ENCODE data around the gene TXNDC11. TPM values are rescaled to one million over a fixed set of nuclear protein-coding genes. Genes with fewer than 3 reads are reported as not detected.

TXNDC11 gene
- total RNA-seq, 1 experiment from 2014 or later, result 17.6 TPM

GRCh38 chr16:11737713-11738112 lies 4.9 kb downstream of the TXNDC11 start:
- no TSS peak for BruUV-seq (replicated peaks)
- no peak for DNase-seq (ENCODE audit: low spot score)
- no peaks in the 10 kb centered on the region for H3K27me3 ChIP-seq (replicated peaks; ENCODE audit: insufficient read depth, low read depth, low read length, poor library complexity)
- ChIA-PET CTCF (no interaction called here), POLR2A (ENCODE audit: low non-redundant PET) (no interaction called here)
- H3K4me1 ChIP-seq (ENCODE audit: insufficient read depth, low read length, poor library complexity, severe bottlenecking), result peaks cover 12% of the 10 kb centered on the region
- TF ChIP-seq CTCF (conservative IDR thresholded peaks at IDR 0.05; ENCODE audit: low read depth, low read length) (no peak), EZH2 (IDR thresholded peaks at IDR 0.05; ENCODE audit: borderline replicate concordance, low read depth, low read length, poor library complexity, severe bottlenecking) (no peak)
- H3K4me3 ChIP-seq (ENCODE audit: low read depth, low read length, poor library complexity, severe bottlenecking), result no peak overlapping the region
- intact Hi-C loops (cut with micrococcal nuclease; ENCODE audit: unreplicated experiment), result no loop called here
- H3K27ac ChIP-seq (ENCODE audit: low read depth, low read length, poor library complexity, severe bottlenecking), result no peak overlapping the region
- H3K9me3 ChIP-seq (ENCODE audit: low read depth, low read length, poor library complexity, severe bottlenecking), result no peaks in the 10 kb centered on the region
- H3K36me3 ChIP-seq (ENCODE audit: insufficient read depth, low read length, poor library complexity, severe bottlenecking), result peaks cover 39% of the 10 kb centered on the region

GRCh38 chr16:11736903-11737302 lies 5.8 kb downstream of the TXNDC11 start:
- H3K9me3 ChIP-seq (ENCODE audit: low read depth, low read length, poor library complexity, severe bottlenecking), result no peaks in the 10 kb centered on the region
- DNase-seq (ENCODE audit: low spot score), result no peak
- H3K4me3 ChIP-seq (ENCODE audit: low read depth, low read length, poor library complexity, severe bottlenecking), result no peak overlapping the region
- H3K27me3 ChIP-seq (replicated peaks; ENCODE audit: insufficient read depth, low read depth, low read length, poor library complexity), result no peaks in the 10 kb centered on the region
- no peak for TF ChIP-seq EZH2 (IDR thresholded peaks at IDR 0.05; ENCODE audit: borderline replicate concordance, low read depth, low read length, poor library complexity, severe bottlenecking)
- TF ChIP-seq CTCF (conservative IDR thresholded peaks at IDR 0.05; ENCODE audit: low read depth, low read length), result no peak
- CTCF ChIA-PET, result no interaction called here
- H3K36me3 ChIP-seq (ENCODE audit: insufficient read depth, low read length, poor library complexity, severe bottlenecking), result peaks cover 46% of the 10 kb centered on the region
- no peak overlapping the region for H3K27ac ChIP-seq (ENCODE audit: low read depth, low read length, poor library complexity, severe bottlenecking)
- intact Hi-C loops (cut with micrococcal nuclease; ENCODE audit: unreplicated experiment), result no loop called here
- no TSS peak for BruUV-seq (replicated peaks)
- peaks cover 12% of the 10 kb centered on the region for H3K4me1 ChIP-seq (ENCODE audit: insufficient read depth, low read length, poor library complexity, severe bottlenecking)
- POLR2A ChIA-PET (ENCODE audit: low non-redundant PET), result no interaction called here

GRCh38 chr16:11735787-11736186 lies 6.9 kb downstream of the TXNDC11 start:
- no peak for DNase-seq (ENCODE audit: low spot score)
- ChIA-PET CTCF (no interaction called here), POLR2A (ENCODE audit: low non-redundant PET) (no interaction called here)
- BruUV-seq (replicated peaks), result no TSS peak
- Histone ChIP-seq H3K9me3 (ENCODE audit: low read depth, low read length, poor library complexity, severe bottlenecking) (no peaks in the 10 kb centered on the region), H3K27me3 (replicated peaks; ENCODE audit: insufficient read depth, low read depth, low read length, poor library complexity) (no peaks in the 10 kb centered on the region), H3K4me1 (ENCODE audit: insufficient read depth, low read length, poor library complexity, severe bottlenecking) (peaks cover 8% of the 10 kb centered on the region), H3K36me3 (ENCODE audit: insufficient read depth, low read length, poor library complexity, severe bottlenecking) (peaks cover 46% of the 10 kb centered on the region), H3K4me3 (ENCODE audit: low read depth, low read length, poor library complexity, severe bottlenecking) (no peak overlapping the region), H3K27ac (ENCODE audit: low read depth, low read length, poor library complexity, severe bottlenecking) (no peak overlapping the region)
- intact Hi-C loops (cut with micrococcal nuclease; ENCODE audit: unreplicated experiment), result no loop called here
- TF ChIP-seq EZH2 (IDR thresholded peaks at IDR 0.05; ENCODE audit: borderline replicate concordance, low read depth, low read length, poor library complexity, severe bottlenecking) (no peak), CTCF (conservative IDR thresholded peaks at IDR 0.05; ENCODE audit: low read depth, low read length) (no peak)
